Stomach (tissue), 4 donors: ENCODE measurements around the gene EDEM3.

Experiments used
- EP300 ChIP-seq: sonication (generic); formaldehyde crosslinking; IDR thresholded peaks from one replicate; pipeline ENCODE4 v1.6.1; 2017; ENCODE audit warnings: antibody characterized with exemption
- TF ChIP-seq, protein P1 (sequence below), 7 experiments: fragments of 450-650 bp in 4 of 7; fragments of 200-600 bp in 3 of 7; sonication (generic) in 3 of 7; IDR thresholded peaks; one replicate each; pipeline ENCODE4 v1.5.1; 2016 to 2019; ENCODE audit warnings: antibody characterized with exemption in 7 of 7, control low read depth in 2 of 7, mild to moderate bottlenecking in 1 of 7

DNA sequence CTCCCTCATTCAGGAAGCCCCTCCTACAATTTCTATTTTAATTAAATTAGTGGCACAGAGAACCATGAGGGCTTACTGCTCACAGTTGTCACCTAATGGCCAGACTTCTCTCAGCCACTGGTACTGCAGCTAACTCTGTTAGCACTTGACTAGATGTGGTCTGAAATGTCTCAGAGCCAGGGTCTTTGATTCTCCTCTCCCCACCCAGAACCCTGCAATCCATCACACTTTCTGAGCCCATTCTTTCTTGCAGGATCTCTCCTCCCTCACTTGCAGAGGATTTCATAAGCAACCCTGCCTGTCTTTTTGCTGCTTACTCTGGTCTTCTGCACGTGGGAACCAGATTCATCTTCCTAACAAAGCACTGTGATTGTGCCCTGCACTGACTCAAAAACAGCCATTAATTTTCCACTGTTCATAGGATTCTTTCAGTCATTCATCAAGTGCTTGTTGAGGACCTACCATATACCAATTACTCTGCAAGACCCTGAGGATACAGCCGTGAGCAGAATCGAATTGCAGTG is 108.4 kb downstream of the EDEM3 start:
- TF ChIP-seq, protein P1, sequence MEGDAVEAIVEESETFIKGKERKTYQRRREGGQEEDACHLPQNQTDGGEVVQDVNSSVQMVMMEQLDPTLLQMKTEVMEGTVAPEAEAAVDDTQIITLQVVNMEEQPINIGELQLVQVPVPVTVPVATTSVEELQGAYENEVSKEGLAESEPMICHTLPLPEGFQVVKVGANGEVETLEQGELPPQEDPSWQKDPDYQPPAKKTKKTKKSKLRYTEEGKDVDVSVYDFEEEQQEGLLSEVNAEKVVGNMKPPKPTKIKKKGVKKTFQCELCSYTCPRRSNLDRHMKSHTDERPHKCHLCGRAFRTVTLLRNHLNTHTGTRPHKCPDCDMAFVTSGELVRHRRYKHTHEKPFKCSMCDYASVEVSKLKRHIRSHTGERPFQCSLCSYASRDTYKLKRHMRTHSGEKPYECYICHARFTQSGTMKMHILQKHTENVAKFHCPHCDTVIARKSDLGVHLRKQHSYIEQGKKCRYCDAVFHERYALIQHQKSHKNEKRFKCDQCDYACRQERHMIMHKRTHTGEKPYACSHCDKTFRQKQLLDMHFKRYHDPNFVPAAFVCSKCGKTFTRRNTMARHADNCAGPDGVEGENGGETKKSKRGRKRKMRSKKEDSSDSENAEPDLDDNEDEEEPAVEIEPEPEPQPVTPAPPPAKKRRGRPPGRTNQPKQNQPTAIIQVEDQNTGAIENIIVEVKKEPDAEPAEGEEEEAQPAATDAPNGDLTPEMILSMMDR (IDR thresholded peaks at IDR 0.05), result no peak
- no peak for TF ChIP-seq EP300
